Measurements from ENCODE around the gene RHOBTB1. TPM values are rescaled to one million over a fixed set of nuclear protein-coding genes. Genes with fewer than 3 reads are reported as not detected.
A peak's percentile ranks its signal among the peaks of the same experiment; 100 is the strongest.

Gene RHOBTB1
- total RNA-seq, 1 donor from 2014 or later = 32.1 TPM

DNA sequence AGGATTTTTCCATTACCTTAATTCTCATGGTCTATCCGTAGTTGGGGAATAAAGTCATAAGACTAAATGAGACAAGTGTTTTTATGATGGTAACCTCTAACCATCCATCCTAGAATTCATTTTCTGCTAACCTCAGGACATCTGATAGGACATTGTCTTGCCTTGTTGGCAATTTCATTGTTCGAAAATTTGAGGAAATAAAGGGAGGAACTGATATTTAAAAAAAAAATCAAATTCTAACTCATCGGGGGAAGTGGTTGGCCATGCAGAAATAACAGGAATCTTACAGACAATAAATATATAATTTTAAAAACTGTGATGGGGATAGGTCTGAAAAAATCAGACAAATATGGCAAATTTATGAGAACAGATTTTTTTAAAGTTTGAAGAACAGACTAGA lies 21.7 kb upstream of the RHOBTB1 start:
- DNase-seq (ENCODE audit: low read depth in 2 of 2) = no peak

- DNase-seq (ENCODE audit: low read depth in 2 of 2) = peak; percentile 90 to 92
These were observed 20.6 kb upstream of the RHOBTB1 start for GRCh38 chr10:60964257-60965235.

GRCh38 chr10:60963441-60964256 lies 19.7 kb upstream of the RHOBTB1 start:
- DNase-seq (ENCODE audit: low read depth in 2 of 2) = peak; percentile 82 to 84

- no peak for DNase-seq (ENCODE audit: low read depth in 2 of 2)
These were observed 19.0 kb upstream of the RHOBTB1 start for GRCh38 chr10:60962946-60963345.

- DNase-seq (ENCODE audit: low read depth in 2 of 2) = no peak
These were observed 16.9 kb upstream of the RHOBTB1 start for GRCh38 chr10:60960913-60961312.

GRCh38 chr10:60960031-60960430 lies 16.0 kb upstream of the RHOBTB1 start:
- no peak for DNase-seq (ENCODE audit: low read depth in 2 of 2)

DNA sequence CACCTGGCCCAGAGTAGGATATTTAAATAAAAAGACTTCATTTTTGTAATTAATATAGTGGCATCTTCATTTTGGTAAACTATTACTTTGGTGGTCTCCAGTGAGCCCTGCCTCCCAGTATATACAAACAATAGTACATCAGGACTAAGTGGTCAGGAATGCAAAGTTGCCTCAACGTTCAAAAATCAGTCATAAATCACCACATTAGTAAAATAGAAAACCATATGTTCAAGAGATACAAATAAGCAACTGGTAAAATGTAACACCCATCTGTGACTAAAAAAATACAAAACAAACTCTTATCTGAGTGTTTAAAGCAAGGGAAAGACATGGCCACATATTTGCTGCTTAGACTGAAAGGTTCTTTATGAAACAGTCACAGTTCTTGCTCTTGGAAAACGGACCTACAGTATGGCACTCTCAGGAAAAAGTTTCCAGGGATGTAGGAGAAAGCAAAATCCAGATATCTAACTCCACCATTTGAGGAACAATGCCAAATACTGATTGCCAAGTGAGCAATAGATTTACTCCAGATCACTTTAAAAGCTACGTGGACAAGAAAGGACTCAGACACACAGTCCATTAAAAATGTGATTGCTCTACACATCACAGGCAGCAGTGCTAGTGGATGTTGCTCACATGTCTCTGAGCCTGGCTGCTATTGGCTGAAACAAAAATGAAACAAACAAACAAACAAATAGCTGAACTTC lies 15.1 kb upstream of the RHOBTB1 start:
- no peak for DNase-seq (ENCODE audit: low read depth in 2 of 2)

DNA sequence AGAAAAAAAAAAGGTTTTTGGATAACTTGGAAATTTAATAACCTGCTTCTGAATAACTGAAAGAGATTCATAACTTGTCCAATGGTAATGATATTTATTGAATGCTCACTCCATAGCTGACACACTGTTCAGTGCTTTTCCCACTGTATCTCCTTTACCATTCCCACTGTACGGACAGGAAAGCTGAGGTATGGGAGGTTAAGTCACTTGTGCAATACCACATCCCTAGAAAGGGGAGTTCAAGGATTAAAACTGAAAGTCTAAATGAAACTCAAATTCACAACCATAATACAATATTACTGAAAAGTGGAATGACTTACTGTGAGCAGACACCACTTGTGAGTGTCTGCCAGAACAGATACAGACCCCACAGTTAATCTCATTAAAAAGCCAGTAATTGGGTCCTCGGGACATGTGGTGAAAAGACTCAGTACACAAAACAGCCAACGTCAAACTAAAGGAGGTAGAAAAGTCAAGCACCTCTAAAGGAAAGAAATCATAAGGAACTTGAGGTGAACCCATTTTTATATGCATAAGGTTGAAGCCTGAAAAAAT lies 13.8 kb upstream of the RHOBTB1 start:
- no peak for DNase-seq (ENCODE audit: low read depth in 2 of 2)

DNA sequence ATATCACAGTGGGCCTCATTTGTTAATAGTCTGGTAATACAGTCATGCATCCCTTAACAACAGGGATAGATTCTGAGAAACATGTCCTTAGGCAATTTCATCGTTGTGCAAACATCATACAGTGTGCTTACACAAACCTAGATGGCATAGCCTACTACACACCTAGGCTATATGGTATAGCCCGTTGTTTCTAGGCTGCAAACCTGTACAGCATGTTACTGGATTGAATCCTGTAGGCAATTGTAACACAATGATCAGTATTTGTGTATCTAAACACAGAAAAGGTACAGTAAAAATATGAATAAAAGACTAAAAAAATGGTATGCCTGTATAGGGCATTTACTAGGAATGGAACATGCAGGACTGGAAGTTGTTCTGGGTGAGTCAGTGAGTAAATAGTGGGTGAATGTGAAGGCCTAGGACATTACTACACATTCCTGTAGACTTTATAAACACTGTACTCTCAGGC lies 12.0 kb upstream of the RHOBTB1 start:
- DNase-seq (ENCODE audit: low read depth in 2 of 2) = peak; percentile 49 to 62

GRCh38 chr10:60955316-60955715 lies 11.3 kb upstream of the RHOBTB1 start:
- no peak for DNase-seq (ENCODE audit: low read depth in 2 of 2)

GRCh38 chr10:60954035-60954434 lies 10.1 kb upstream of the RHOBTB1 start:
- DNase-seq (ENCODE audit: low read depth in 2 of 2) = no peak

DNA sequence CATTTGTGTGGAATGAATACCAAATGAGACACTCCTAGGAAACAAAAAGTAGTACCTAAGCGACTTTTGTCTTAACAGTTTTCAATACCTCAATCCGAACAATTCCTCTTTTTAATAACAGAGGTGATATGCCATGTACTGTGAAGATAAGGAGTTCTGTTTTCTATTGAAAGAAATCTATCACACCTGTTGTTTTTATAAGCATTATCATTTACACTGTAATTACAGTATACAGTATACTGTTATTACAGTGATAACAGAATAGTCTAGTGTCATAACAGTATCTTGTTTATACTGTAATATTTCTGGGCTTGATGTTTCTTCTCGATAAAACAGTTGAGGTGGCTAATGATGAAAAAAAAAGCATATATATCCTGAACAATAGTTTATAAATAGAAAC lies 9.4 kb upstream of the RHOBTB1 start:
- DNase-seq (ENCODE audit: low read depth in 2 of 2) = no peak

GRCh38 chr10:60952846-60953220 lies 8.8 kb upstream of the RHOBTB1 start:
- DNase-seq (ENCODE audit: low read depth in 2 of 2) = peak; percentile 33 to 62

DNA sequence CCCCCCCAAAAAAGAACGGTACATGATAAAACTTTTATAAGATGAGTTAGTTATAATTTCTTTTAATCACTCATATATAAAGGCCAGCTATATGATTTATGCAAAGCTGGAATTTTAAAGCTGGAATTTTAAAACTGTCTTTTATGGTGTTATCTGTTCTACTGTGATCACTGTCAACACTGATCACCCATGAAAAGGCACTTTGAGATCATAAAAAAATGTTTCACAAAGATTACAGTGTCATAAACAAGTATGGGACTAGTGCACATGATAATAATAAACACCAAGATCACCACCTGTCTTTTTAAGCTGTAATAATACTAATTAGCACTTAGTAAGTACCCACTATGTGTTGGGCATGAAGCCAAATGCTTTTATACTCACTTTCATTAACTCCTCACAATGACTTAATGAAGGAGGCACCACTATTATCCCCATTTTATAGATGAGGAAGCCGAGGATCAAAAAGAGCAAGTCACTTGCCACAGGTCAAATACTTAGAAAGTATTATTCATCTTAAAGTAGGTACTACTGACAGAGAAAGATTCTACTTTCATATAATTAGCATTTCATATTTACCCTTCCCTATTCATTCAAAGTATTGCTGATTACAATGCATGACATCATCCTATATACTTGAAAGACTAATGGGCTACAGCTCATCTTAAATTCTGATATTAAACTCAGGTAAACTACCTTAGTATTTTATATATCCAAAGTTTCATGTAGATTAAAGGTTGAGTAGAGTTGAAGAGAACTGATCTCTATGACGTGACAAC lies 8.3 kb upstream of the RHOBTB1 start:
- no peak for DNase-seq (ENCODE audit: low read depth in 2 of 2)

GRCh38 chr10:60951272-60951724 lies 7.3 kb upstream of the RHOBTB1 start:
- no peak for DNase-seq (ENCODE audit: low read depth in 2 of 2)

DNA sequence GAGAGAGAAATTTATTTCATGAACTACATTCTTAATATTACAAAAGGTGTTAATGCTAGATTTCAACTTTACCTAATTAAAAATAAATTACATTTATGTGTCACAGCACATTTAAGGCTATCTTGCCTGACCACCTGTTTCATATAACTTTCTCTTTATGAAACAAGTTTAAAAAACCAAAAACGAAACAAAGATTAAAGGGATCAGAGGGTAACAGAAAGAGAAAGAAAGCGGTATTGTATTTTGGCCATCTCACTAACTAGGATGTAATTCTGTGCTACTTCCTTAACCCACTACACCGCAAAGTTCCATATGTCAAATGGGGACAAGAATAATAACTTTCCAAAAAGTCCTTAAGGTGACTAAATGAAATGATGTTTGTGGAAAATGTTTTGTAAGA lies 6.3 kb upstream of the RHOBTB1 start:
- DNase-seq (ENCODE audit: low read depth in 2 of 2) = no peak

- peak in 1 of 2 donors; percentile 40 for DNase-seq (ENCODE audit: low read depth in 2 of 2)
These were observed 4.9 kb upstream of the RHOBTB1 start for GRCh38 chr10:60948851-60949250.

DNA sequence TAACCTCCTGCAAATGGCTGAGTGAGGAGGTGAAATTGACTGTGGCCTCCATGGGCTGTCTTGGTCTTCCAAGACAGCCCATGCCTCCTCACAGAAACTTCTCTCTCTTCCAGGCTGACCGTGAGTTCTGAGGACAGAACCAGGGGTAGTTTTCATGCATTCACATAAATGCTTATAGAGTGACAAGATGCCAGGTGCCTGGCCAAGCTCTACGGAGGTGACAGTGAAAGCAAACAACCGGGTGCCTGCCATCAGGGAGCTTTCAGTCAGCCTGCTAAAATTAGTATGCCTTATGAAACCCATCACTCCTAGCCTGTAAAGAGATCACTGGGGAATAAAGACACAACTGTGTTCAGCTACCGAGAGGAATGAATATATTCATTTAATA lies 919 bp upstream of the RHOBTB1 start:
- no peak for DNase-seq (ENCODE audit: low read depth in 2 of 2)

GRCh38 chr10:60943316-60944057 lies 498 bp downstream of the RHOBTB1 start:
- peak; percentile 70 to 86 for DNase-seq (ENCODE audit: low read depth in 2 of 2)
